Chondrocyte (in vitro differentiated cells): ENCODE results near the gene GNB1L. TPM values are rescaled to one million over a fixed set of nuclear protein-coding genes. Genes with fewer than 3 reads are reported as not detected.

Experiments used
- DNase-seq: peaks from one replicate; pipeline ENCODE4 v3.0.0; 2021; ENCODE audit warnings: mixed read lengths, low spot score
- H3K27ac Mint-ChIP-seq: one replicate; pipeline ENCODE4 v1.8.0; 2021; ENCODE audit warnings: mild to moderate bottlenecking, moderate library complexity, mixed read lengths; ENCODE audit not compliant: unreplicated experiment
- H3K27me3 Mint-ChIP-seq: 2 replicates; pipeline ENCODE4 v1.8.0; 2021; ENCODE audit warnings: low read depth, mixed read lengths
- H3K36me3 Mint-ChIP-seq: 2 replicates; pipeline ENCODE4 v1.8.0; 2021; ENCODE audit warnings: low read depth, mixed read lengths
- H3K4me1 Mint-ChIP-seq: 2 replicates; pipeline ENCODE4 v1.8.0; 2021; ENCODE audit warnings: low read depth, mild to moderate bottlenecking, mixed read lengths
- H3K4me3 Mint-ChIP-seq: one replicate; pipeline ENCODE4 v1.8.0; 2021; ENCODE audit warnings: mild to moderate bottlenecking, moderate library complexity, mixed read lengths; ENCODE audit not compliant: unreplicated experiment
- H3K9me3 Mint-ChIP-seq: 2 replicates; pipeline ENCODE4 v1.8.0; 2021; ENCODE audit warnings: low read depth, mixed read lengths
- CTCF ChIP-seq: fragments of 200-600 bp; sonication (generic); IDR thresholded peaks from 2 replicates; pipeline ENCODE4 v1.5.0; 2021; ENCODE audit warnings: antibody characterized with exemption, mild to moderate bottlenecking, moderate library complexity
- total RNA-seq: library from RNA; stranded (reverse); gene quantifications from 3 replicates; pipeline ENCODE4 v1.2.1, GENCODE V29; 2021

GNB1L gene
- total RNA-seq, 1 donor from 2014 or later = 5.3 TPM

- H3K27me3 Mint-ChIP-seq = no peaks in the 10 kb centered on the region
- H3K4me1 Mint-ChIP-seq = peaks cover 30% of the 10 kb centered on the region
- H3K4me3 Mint-ChIP-seq = peak overlapping the region; percentile 90
- no peaks in the 10 kb centered on the region for H3K9me3 Mint-ChIP-seq
- H3K27ac Mint-ChIP-seq = peak overlapping the region; percentile 83
- H3K36me3 Mint-ChIP-seq = peaks cover 9% of the 10 kb centered on the region
- TF ChIP-seq CTCF = no peak
- no peak for DNase-seq
Measured at GRCh38 chr22:19853879-19854777, 546 bp downstream of the GNB1L start.

- H3K4me1 Mint-ChIP-seq = peaks cover 30% of the 10 kb centered on the region
- H3K4me3 Mint-ChIP-seq = peak overlapping the region; percentile 90
- no peaks in the 10 kb centered on the region for H3K9me3 Mint-ChIP-seq
- H3K36me3 Mint-ChIP-seq = peaks cover 9% of the 10 kb centered on the region
- TF ChIP-seq CTCF = no peak
- no peak for DNase-seq
- no peaks in the 10 kb centered on the region for H3K27me3 Mint-ChIP-seq
- peak overlapping the region; percentile 83 for H3K27ac Mint-ChIP-seq
Measured at GRCh38 chr22:19853058-19853878, 1.4 kb downstream of the GNB1L start.

GRCh38 chr22:19852177-19852781 lies 2.4 kb downstream of the GNB1L start:
- no peaks in the 10 kb centered on the region for H3K27me3 Mint-ChIP-seq
- no peak for DNase-seq
- H3K27ac Mint-ChIP-seq = no peak overlapping the region
- H3K4me1 Mint-ChIP-seq = peaks cover 30% of the 10 kb centered on the region
- H3K9me3 Mint-ChIP-seq = no peaks in the 10 kb centered on the region
- no peak overlapping the region for H3K4me3 Mint-ChIP-seq
- TF ChIP-seq CTCF = no peak
- H3K36me3 Mint-ChIP-seq = peaks cover 9% of the 10 kb centered on the region

GRCh38 chr22:19851291-19852176 lies 3.1 kb downstream of the GNB1L start:
- H3K9me3 Mint-ChIP-seq = no peaks in the 10 kb centered on the region
- H3K27me3 Mint-ChIP-seq = no peaks in the 10 kb centered on the region
- no peak overlapping the region for H3K4me3 Mint-ChIP-seq
- H3K27ac Mint-ChIP-seq = no peak overlapping the region
- DNase-seq = no peak
- H3K36me3 Mint-ChIP-seq = peaks cover 9% of the 10 kb centered on the region
- TF ChIP-seq CTCF = no peak
- H3K4me1 Mint-ChIP-seq = peaks cover 30% of the 10 kb centered on the region
